ENCODE data around the gene CAMTA1.

Gene CAMTA1

GRCh38 chr1:6959491-6959890 is 174.2 kb downstream of the CAMTA1 start:
- H3K4me3 ChIP-seq (ENCODE audit: control insufficient read depth, low read depth, low read length): no peak overlapping the region
- DNase-seq (ENCODE audit: low read depth): no peak
- TF ChIP-seq CTCF (IDR thresholded peaks at IDR 0.05; ENCODE audit: control insufficient read depth, insufficient read depth, low read depth, low read length, missing control alignments): no peak

GRCh38 chr1:6960291-6960811 is 175.1 kb downstream of the CAMTA1 start:
- TF ChIP-seq CTCF (IDR thresholded peaks at IDR 0.05; ENCODE audit: control insufficient read depth, insufficient read depth, low read depth, low read length, missing control alignments): no peak
- peak; percentile 18 for DNase-seq (ENCODE audit: low read depth)

GRCh38 chr1:6960860-6961259 is 175.6 kb downstream of the CAMTA1 start:
- H3K4me3 ChIP-seq (ENCODE audit: control insufficient read depth, low read depth, low read length): no peak overlapping the region
- no peak for DNase-seq (ENCODE audit: low read depth)
- no peak for TF ChIP-seq CTCF (IDR thresholded peaks at IDR 0.05; ENCODE audit: control insufficient read depth, insufficient read depth, low read depth, low read length, missing control alignments)

More at GRCh38 chr1:6960291-6960811, 175.1 kb downstream of the CAMTA1 start:
- no peak overlapping the region for H3K4me3 ChIP-seq (ENCODE audit: control insufficient read depth, low read depth, low read length)

- H3K4me3 ChIP-seq (ENCODE audit: control insufficient read depth, low read depth, low read length): no peak overlapping the region
- no peak for DNase-seq (ENCODE audit: low read depth)
- no peak for TF ChIP-seq CTCF (IDR thresholded peaks at IDR 0.05; ENCODE audit: control insufficient read depth, insufficient read depth, low read depth, low read length, missing control alignments)
Observed at GRCh38 chr1:6961289-6961688, 176.0 kb downstream of the CAMTA1 start.

- H3K4me3 ChIP-seq (ENCODE audit: control insufficient read depth, low read depth, low read length): no peak overlapping the region
- no peak for DNase-seq (ENCODE audit: low read depth)
- TF ChIP-seq CTCF (IDR thresholded peaks at IDR 0.05; ENCODE audit: control insufficient read depth, insufficient read depth, low read depth, low read length, missing control alignments): no peak
Observed at GRCh38 chr1:6961905-6962477, 176.7 kb downstream of the CAMTA1 start.

GRCh38 chr1:6962478-6962995 is 177.3 kb downstream of the CAMTA1 start:
- no peak overlapping the region for H3K4me3 ChIP-seq (ENCODE audit: control insufficient read depth, low read depth, low read length)
- no peak for TF ChIP-seq CTCF (IDR thresholded peaks at IDR 0.05; ENCODE audit: control insufficient read depth, insufficient read depth, low read depth, low read length, missing control alignments)
- no peak for DNase-seq (ENCODE audit: low read depth)

All from AG09309 (cell line).